NCI-H1092 treated with DMSO at 0.1 percent for 48 hours (cell line): ENCODE results near the gene OR8G5.
"Not testable (repeated sequence)": the region's sequence is repeated elsewhere in the genome, so short reads cannot be mapped to it uniquely, and the experiment has no call there.

ENCODE experiments used
- DNase-seq: peaks from one replicate; lab custom pipeline; 2025; lab: John Stamatoyannopoulos, UW

Gene OR8G5

GRCh38 chr11:124256076-124256475 is at the start of gene OR8G5:
TSS of gene OR8G5 (plus strand) at chr11:124256376. CDS start at chr11:124264932, 8,556 bp downstream.
- no peak for DNase-seq

GRCh38 chr11:124207102-124207792 is 48.9 kb upstream of the OR8G5 start:
- no peak for DNase-seq

GRCh38 chr11:124209824-124210357 is 46.3 kb upstream of the OR8G5 start:
- no peak for DNase-seq

- DNase-seq: no peak
Observed at GRCh38 chr11:124210421-124210820, 45.8 kb upstream of the OR8G5 start.

- no peak for DNase-seq
Observed at GRCh38 chr11:124211321-124211720, 44.9 kb upstream of the OR8G5 start.

GRCh38 chr11:124214027-124214426 is 42.1 kb upstream of the OR8G5 start:
- no peak for DNase-seq

GRCh38 chr11:124219126-124219525 is 37.0 kb upstream of the OR8G5 start:
- DNase-seq: no peak

- DNase-seq: no peak
Observed at GRCh38 chr11:124222407-124222806, 33.8 kb upstream of the OR8G5 start.

GRCh38 chr11:124224618-124225423 is 31.4 kb upstream of the OR8G5 start:
- DNase-seq: not testable (repeated sequence)

- DNase-seq: no peak
Observed at GRCh38 chr11:124225471-124225870, 30.7 kb upstream of the OR8G5 start.

GRCh38 chr11:124233376-124233775 is 22.8 kb upstream of the OR8G5 start:
- DNase-seq: no peak

GRCh38 chr11:124238512-124238911 is 17.7 kb upstream of the OR8G5 start:
- DNase-seq: no peak

- DNase-seq: no peak
Observed at GRCh38 chr11:124240621-124241397, 15.4 kb upstream of the OR8G5 start, which contains the start of gene OR8G1. TSS of gene OR8G1 (plus strand) at chr11:124241095. CDS start at chr11:124249676, 8,581 bp downstream.

GRCh38 chr11:124249869-124250268 is 6.3 kb upstream of the OR8G5 start:
- DNase-seq: not testable (repeated sequence)

- DNase-seq: not testable (repeated sequence)
Observed at GRCh38 chr11:124265041-124265440, 8.9 kb downstream of the OR8G5 start.

- DNase-seq: not testable (repeated sequence)
Observed at GRCh38 chr11:124270886-124271285, 14.7 kb downstream of the OR8G5 start.

GRCh38 chr11:124274000-124274399 is 17.8 kb downstream of the OR8G5 start:
- DNase-seq: no peak

GRCh38 chr11:124276081-124276480 is 19.9 kb downstream of the OR8G5 start:
- no peak for DNase-seq

GRCh38 chr11:124277207-124277606 is 21.0 kb downstream of the OR8G5 start:
- no peak for DNase-seq

GRCh38 chr11:124277804-124278203 is 21.6 kb downstream of the OR8G5 start:
- DNase-seq: no peak

GRCh38 chr11:124278261-124278660 is 22.1 kb downstream of the OR8G5 start:
- DNase-seq: no peak
